PC-3 (cell line): ENCODE measurements around the gene LRRC28. TPM values are rescaled to one million over a fixed set of nuclear protein-coding genes. Genes with fewer than 3 reads are reported as not detected.

Experiments
- ATAC-seq: fragments of 200-7000 bp; cut with Tn5 transposase; 2 replicates; pipeline ENCODE4 v1.9.1; 2020; ENCODE audit warnings: mild to moderate bottlenecking, moderate library complexity
- BruUV-seq: library from RNA; stranded (reverse); fragments of 400-500 nt; replicated peaks from 2 replicates; lab custom pipeline; 2021; lab: Mats Ljungman, UMichigan
- CTCF ChIA-PET: fragments of 300-600 bp; sonication (Branson Sonifier 250); formaldehyde crosslinking; loops from one replicate; lab custom pipeline; 2022; ENCODE audit warnings: antibody characterized with exemption; lab: Charles Lee
- POLR2A ChIA-PET: fragments of 300-600 bp; sonication (Branson Sonifier 250); formaldehyde crosslinking; loops from one replicate; lab custom pipeline; 2022; ENCODE audit warnings: antibody characterized with exemption; ENCODE audit not compliant: unreplicated experiment; lab: Charles Lee
- DNase-seq: peaks from one replicate; pipeline ENCODE4 v3.0.0-alpha.2; 2015
- H2AFZ ChIP-seq: fragments of 300-600 bp; sonication (generic); 2 replicates; pipeline ENCODE4 v1.6.0; 2016; ENCODE audit warnings: antibody characterized with exemption, low read length
- H3F3A ChIP-seq: fragments of 300-600 bp; sonication (generic); one replicate; pipeline ENCODE4 v1.6.0; 2017; ENCODE audit warnings: antibody characterized with exemption, low read length, control low read depth, mild to moderate bottlenecking; ENCODE audit not compliant: unreplicated experiment
- H3K27ac ChIP-seq: fragments of 300-600 bp; sonication (generic); 2 replicates; pipeline ENCODE4 v1.5.1; 2016; ENCODE audit warnings: mild to moderate bottlenecking, low read length
- H3K27me3 ChIP-seq: fragments of 300-600 bp; sonication (generic); 2 replicates; pipeline ENCODE4 v1.6.1; 2016; ENCODE audit warnings: low read length, mixed read lengths
- H3K36me3 ChIP-seq: fragments of 300-600 bp; sonication (generic); 2 replicates; pipeline ENCODE4 v1.6.1; 2016; ENCODE audit warnings: low read depth, mixed run types, low read length, mixed read lengths
- H3K4me1 ChIP-seq: fragments of 300-600 bp; sonication (generic); 2 replicates; pipeline ENCODE4 v1.5.1; 2016; ENCODE audit warnings: low read length; ENCODE audit not compliant: insufficient read depth
- H3K4me2 ChIP-seq: fragments of 300-600 bp; sonication (generic); 2 replicates; pipeline ENCODE4 v1.6.0; 2016; ENCODE audit warnings: low read length
- H3K4me3 ChIP-seq: fragments of 300-600 bp; sonication (generic); 2 replicates; pipeline ENCODE4 v1.5.1; 2016; ENCODE audit warnings: mild to moderate bottlenecking, low read length, mixed read lengths
- H3K79me2 ChIP-seq: fragments of 300-600 bp; sonication (generic); 2 replicates; pipeline ENCODE4 v1.6.1; 2017; ENCODE audit warnings: low read length, mixed read lengths
- H3K9ac ChIP-seq: fragments of 300-600 bp; sonication (generic); 2 replicates; pipeline ENCODE4 v1.6.0; 2016; ENCODE audit warnings: mild to moderate bottlenecking, low read length
- H3K9me2 ChIP-seq: fragments of 300-600 bp; sonication (generic); replicated peaks from 2 replicates; pipeline ENCODE4 v1.6.1; 2016; ENCODE audit warnings: mixed run types, low read length, mixed read lengths
- H3K9me3 ChIP-seq: fragments of 300-600 bp; sonication (generic); 2 replicates; pipeline ENCODE4 v1.6.1; 2016; ENCODE audit warnings: low read length, mixed read lengths
- H4K20me1 ChIP-seq: fragments of 300-600 bp; sonication (generic); 2 replicates; pipeline ENCODE4 v1.6.1; 2016; ENCODE audit warnings: low read length, mixed read lengths
- CTCF ChIP-seq: fragments of 300-600 bp; sonication (generic); conservative IDR thresholded peaks from 2 replicates; pipeline ENCODE4 v1.5.1; 2017; ENCODE audit warnings: antibody characterized with exemption, low read depth, mild to moderate bottlenecking, low read length
- EZH2 ChIP-seq: fragments of 300-600 bp; sonication (generic); IDR thresholded peaks from one replicate; pipeline ENCODE4 v1.6.1; 2017; ENCODE audit warnings: antibody characterized with exemption, mild to moderate bottlenecking, low read length; ENCODE audit not compliant: unreplicated experiment
- EZH2phosphoT487 ChIP-seq: fragments of 300-600 bp; sonication (generic); IDR thresholded peaks from 2 replicates; pipeline ENCODE4 v1.6.1; 2018; ENCODE audit warnings: mild to moderate bottlenecking, antibody characterized with exemption, low read length, borderline replicate concordance
- intact Hi-C: fragments of 100-400 bp; cut with micrococcal nuclease; formaldehyde crosslinking; loops from 2 replicates; pipeline ENCODE4 v1.9.0; 2023
- total RNA-seq: library from RNA; depleted of rRNA; stranded (reverse); fragments of >200 nt; gene quantifications from 2 replicates; pipeline ENCODE4 v1.2.3, GENCODE V29; 2014

The LRRC28 gene
- total RNA-seq, 1 experiment from 2014 or later, result 10.6 TPM

- Histone ChIP-seq H3K9me2 (no peaks in the 10 kb centered on the region), H2AFZ (no peak overlapping the region), H3K36me3 (no peaks in the 10 kb centered on the region), H3K79me2 (no peaks in the 10 kb centered on the region), H3K4me1 (no peaks in the 10 kb centered on the region), H3K27me3 (no peaks in the 10 kb centered on the region), H3K9ac (no peak overlapping the region), H3K4me3 (no peak overlapping the region), H3F3A (no peaks in the 10 kb centered on the region), H3K4me2 (no peak overlapping the region), H3K9me3 (no peaks in the 10 kb centered on the region), H3K27ac (no peak overlapping the region), H4K20me1 (no peaks in the 10 kb centered on the region)
- no peak for TF ChIP-seq CTCF
- no peak for TF ChIP-seq EZH2phosphoT487
- no peak for TF ChIP-seq EZH2
- intact Hi-C loops, result no loop called here
- BruUV-seq, result no TSS peak
- ChIA-PET CTCF (no interaction called here), POLR2A (no interaction called here)
- DNase-seq (no peak), ATAC-seq (no peak)
These were observed 117.9 kb downstream of the LRRC28 start for GRCh38 chr15:99369196-99369595.

GRCh38 chr15:99371180-99372103, 120.2 kb downstream of the LRRC28 start:
- no peaks in the 10 kb centered on the region for H3K27me3 ChIP-seq
- no peak overlapping the region for H2AFZ ChIP-seq
- no peaks in the 10 kb centered on the region for H4K20me1 ChIP-seq
- H3K9me3 ChIP-seq, result no peaks in the 10 kb centered on the region
- POLR2A ChIA-PET, result interaction anchor here (0.5 kb wide), 1 partner anchor 195 kb away, joined by 4 read pairs; no protein-coding TSS in a partner anchor
- no peak overlapping the region for H3K4me2 ChIP-seq
- H3F3A ChIP-seq, result no peaks in the 10 kb centered on the region
- ATAC-seq, result no peak
- CTCF ChIA-PET, result no interaction called here
- no peak for DNase-seq
- H3K9ac ChIP-seq, result no peak overlapping the region
- no peak overlapping the region for H3K4me3 ChIP-seq
- H3K36me3 ChIP-seq, result no peaks in the 10 kb centered on the region
- no peaks in the 10 kb centered on the region for H3K79me2 ChIP-seq
- no TSS peak for BruUV-seq
- TF ChIP-seq EZH2 (no peak), CTCF (peak; percentile 33)
- no peak overlapping the region for H3K27ac ChIP-seq
- no peaks in the 10 kb centered on the region for H3K9me2 ChIP-seq
- intact Hi-C loops, result no loop called here
- no peaks in the 10 kb centered on the region for H3K4me1 ChIP-seq
